HG03060 (cell line): ENCODE measurements around the gene CSH2.
"Not testable (repeated sequence)": the region's sequence is repeated elsewhere in the genome, so short reads cannot be mapped to it uniquely, and the experiment has no call there.

Experiments used
- ATAC-seq: cut with Tn5 transposase; IDR thresholded peaks from one replicate; pipeline ENCODE4 v1.9.1; 2021; ENCODE audit warnings: low read depth, moderate number of reproducible peaks; ENCODE audit not compliant: unreplicated experiment

The CSH2 gene

DNA sequence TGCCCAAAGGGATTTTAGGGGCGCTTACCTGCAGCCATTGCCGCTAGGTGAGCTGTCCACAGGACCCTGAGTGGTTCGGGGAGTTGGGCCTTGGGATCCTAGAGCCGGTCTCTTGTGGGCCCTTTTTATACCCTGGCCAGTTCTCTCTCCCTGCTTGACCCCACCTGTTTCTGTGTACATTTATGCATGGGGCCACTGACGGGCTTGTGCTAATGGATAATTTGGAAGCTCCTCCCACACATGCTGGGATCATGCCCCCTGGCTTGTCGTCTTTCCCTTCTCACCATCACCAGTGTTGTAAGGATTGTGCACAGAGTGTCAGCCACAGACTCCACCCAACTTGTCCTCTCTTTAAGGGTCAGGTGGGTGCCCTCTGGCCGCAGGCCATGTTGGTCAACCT is at the start of gene CSH2:
Gene CSH2 (minus strand): TSS at position 101 of the 400 bp plus-strand sequence. CDS start 63 bp downstream, at position 38.
- not testable (repeated sequence) for ATAC-seq

DNA sequence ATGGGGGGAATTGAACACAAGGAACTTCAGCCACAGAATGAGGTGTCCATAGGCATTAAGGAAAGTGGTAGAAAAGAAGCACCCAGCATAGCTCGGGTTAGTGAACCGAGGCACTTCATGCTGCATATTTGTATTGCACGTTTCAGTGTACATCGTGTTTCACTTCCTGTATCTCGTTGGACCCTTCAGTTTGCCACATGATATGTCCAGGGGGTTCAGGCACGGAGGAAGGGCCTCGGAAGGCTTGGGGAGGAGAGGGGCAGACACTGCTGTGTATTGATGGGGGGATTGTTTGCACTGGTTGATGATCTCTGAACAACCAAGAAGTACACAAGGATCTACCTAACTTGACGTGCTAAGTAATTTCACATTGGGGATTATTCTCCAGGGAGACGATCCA is 48.9 kb upstream of the CSH2 start:
- not testable (repeated sequence) for ATAC-seq

DNA sequence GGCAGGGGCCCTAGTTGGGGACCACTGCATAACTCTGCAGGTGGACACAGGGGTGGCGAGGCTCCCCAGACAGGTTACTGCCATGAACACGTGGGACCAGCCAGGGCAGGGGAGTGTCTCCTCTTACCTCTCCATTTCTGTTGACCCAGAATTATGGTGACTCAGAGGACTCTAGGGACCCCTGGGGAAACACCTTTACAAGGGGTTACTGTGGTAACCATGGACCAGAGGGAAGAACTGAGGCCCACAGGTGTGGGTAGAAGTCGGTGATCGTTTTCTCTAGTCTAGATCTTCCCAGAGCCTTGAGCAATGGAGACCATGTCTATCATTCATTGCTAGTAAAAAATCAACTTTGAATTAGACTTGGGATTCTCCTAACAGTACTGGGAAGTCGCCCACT is 47.3 kb upstream of the CSH2 start:
- not testable (repeated sequence) for ATAC-seq

GRCh38 chr17:63920050-63920449 is 46.6 kb upstream of the CSH2 start:
- ATAC-seq: not testable (repeated sequence)

DNA sequence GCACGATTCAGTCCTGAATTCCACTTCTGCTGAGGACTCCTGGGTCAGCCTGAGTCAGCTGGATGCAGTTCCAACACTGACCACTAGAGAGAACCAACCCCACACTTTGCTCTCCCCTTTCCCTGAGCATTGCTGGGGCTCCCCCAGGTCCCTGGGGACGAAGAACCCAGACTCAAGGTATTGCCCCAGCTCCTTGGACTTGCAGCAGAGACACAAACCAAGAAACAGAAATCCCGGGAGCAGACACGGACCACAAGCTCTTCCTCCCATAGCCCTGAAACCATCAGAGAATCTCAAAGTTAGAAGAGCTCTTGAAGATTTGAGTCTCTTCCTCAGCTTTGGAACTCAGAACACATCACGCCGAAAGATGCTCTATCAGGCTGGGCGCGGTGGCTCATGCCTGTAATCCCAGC is 45.8 kb upstream of the CSH2 start:
- no peak for ATAC-seq

DNA sequence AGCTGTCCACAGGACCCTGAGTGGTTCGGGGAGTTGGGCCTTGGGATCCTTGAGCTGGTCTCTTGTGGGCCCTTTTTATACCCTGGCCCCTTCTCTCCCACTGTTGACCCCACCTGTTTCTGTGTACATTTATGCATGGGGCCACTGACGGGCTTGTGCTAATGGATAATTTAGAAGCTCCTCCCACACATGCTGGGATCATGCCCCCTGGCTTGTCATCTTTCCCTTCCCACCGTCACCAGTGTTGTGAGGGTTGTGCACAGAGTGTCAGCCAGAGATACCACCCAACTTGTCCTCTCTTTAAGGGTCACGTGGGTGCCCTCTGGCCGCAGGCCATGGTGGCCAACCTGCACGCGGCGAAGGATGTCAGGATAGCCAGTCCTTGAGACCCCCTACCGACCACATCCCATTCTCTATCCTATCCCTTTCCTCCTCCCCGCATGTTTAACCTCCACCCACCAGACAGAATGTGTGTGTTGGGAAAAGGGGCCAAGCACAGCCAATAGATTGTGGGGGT is 45.4 kb upstream of the CSH2 start, which contains the start of gene GH1:
Gene GH1 (minus strand): TSS at position 51 of the 517 bp plus-strand sequence. CDS start 63 bp downstream, outside the sequence.
- not testable (repeated sequence) for ATAC-seq

- ATAC-seq: no peak
Observed at GRCh38 chr17:63918305-63918704, 44.8 kb upstream of the CSH2 start.

DNA sequence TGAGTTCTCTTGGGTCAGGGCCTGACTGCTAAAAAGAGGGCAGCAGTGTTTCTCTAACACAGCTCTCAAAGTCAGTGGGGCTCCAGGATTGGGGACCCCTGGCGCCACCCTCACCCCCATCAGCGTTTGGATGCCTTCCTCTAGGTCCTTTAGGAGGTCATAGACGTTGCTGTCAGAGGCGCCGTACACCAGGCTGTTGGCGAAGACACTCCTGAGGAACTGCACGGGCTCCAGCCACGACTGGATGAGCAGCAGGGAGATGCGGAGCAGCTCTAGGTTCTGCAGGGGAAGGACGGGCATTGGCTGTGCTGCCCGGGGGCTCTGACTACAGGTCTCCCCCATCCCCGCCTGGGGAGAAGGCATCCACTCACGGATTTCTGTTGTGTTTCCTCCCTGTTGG is 44.2 kb upstream of the CSH2 start:
- no peak for ATAC-seq

DNA sequence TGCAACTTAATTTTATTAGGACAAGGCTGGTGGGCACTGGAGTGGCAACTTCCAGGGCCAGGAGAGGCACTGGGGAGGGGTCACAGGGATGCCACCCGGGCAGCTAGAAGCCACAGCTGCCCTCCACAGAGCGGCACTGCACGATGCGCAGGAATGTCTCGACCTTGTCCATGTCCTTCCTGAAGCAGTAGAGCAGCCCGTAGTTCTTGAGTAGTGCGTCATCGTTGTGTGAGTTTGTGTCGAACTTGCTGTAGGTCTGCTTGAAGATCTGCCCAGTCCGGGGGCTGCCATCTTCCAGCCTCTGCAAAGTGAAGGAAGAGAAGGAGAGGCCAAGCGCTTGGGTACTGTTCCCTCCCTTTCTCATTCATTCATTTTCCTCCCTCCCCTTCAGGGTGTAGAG is 43.7 kb upstream of the CSH2 start:
- not testable (repeated sequence) for ATAC-seq

GRCh38 chr17:63916566-63917185 is 43.2 kb upstream of the CSH2 start:
- ATAC-seq: no peak

GRCh38 chr17:63915753-63916152 is 42.3 kb upstream of the CSH2 start:
- not testable (repeated sequence) for ATAC-seq

DNA sequence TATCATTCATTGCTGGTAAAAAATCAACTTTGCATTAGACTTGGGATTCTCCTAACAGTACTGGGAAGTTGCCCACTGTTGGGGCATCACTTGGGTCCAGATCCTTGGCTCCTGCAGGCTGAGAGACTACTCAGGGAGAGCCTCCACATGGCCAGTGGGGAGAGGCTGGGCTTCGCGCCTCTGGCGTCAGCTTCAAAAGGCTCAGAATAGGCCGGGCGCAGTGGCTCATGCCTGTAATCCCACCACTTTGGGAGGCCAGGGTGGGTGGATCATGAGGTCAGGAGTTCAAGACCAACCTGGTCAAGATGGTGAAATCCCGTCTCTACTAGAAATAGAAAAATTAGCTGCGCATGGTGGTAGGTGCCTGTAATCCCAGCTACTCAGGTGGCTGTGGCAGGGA is 41.0 kb upstream of the CSH2 start:
- ATAC-seq: no peak

DNA sequence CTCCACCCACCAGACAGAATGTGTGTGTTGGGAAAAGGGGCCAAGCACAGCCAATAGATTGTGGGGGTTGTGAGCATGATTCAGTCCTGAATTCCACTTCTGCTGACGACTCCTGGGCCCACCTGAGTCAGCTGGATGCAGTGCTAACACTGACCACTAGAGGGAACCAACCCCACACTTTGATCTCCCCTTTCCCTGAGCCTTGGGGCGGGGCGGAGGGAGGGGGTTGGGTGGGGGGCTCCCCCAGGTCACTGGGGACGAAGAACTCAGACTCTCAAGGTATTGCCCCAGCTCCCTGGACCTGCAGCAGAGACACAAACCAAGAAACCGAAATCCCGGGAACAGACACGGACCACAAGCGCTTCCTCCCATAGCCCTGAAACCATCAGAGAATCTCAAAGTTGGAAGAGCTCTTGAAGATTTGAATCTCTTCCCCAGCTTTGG is 38.2 kb upstream of the CSH2 start:
- ATAC-seq: no peak

DNA sequence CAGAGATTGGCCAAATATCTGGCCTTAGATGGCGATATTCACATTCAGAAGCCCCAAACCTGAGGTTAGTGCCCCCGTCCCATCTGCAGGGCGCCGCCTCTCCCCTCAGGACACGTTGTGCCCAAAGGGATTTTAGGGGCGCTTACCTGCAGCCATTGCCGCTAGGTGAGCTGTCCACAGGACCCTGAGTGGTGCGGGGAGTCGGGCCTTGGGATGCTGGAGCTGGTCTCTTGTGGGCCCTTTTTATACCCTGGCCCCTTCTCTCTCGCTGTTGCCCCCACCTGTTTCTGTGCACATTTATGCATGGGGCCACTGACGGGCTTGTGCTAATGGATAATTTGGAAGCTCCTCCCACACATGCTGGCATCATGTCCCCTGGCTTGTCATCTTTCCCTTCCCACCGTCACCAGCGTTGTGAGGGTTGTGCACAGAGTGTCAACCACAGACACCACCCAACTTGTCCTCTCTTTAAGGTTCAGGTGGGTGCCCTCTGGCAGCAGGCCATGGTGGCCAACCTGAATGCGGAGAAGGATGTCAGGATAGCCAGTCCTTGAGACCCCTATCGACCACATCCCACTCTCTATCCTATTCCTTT is 37.7 kb upstream of the CSH2 start, which contains the start of gene CSHL1:
Gene CSHL1 (minus strand): TSS at position 218 of the 595 bp plus-strand sequence. CDS start 62 bp downstream, at position 156.
- ATAC-seq: no peak

- no peak for ATAC-seq
Observed at GRCh38 chr17:63910096-63910495, 36.6 kb upstream of the CSH2 start.

- not testable (repeated sequence) for ATAC-seq
Observed at GRCh38 chr17:63909586-63909985, 36.1 kb upstream of the CSH2 start.

DNA sequence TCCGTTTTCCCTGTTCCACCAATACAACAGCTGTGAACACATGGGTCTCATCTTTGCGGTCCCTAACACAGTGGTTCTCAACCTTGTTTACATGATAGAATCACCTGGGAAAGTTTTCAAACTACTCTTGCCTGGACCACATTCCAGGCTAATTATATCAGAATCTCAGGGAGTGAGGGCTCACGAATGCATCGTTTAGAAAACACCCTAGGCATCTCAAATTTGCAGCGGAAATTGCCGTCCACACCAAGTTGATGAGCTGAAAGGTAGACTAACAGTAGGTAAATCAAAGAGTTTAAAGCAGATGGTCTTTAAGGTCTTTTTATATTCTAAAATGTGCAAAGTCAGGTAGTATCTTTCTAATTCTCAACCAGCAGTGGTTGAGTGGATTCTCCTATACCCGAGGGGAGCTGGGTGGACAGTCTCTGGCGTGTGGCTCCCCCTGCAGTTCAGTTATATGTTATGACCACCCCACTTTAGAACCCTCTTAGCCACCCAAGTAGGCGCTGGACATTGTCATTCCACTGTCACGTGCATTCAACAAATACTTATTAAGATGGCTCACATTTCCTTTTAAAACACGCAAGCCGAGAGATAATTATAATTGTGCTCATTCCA is 33.8 kb upstream of the CSH2 start:
- not testable (repeated sequence) for ATAC-seq

GRCh38 chr17:63904796-63905195 is 31.3 kb upstream of the CSH2 start:
- not testable (repeated sequence) for ATAC-seq

DNA sequence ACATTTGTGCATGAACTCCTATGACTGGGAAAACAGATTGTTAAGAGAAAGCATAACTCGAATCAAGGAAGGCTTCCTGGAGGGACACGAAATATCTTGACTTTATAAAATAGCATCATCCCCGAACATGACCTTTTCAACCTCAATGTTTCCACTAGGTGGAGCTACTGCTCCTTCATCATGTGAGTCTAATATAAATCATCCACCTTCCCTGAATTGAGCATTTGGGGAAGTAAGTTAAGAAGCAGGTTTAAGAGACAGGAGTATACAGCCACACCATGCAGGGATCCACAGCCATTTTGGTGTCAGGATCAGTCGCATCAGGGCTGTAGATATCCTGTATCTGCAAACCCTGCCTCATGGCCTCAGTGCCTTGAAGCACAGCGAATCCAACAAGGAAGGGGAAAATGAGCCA is 30.3 kb upstream of the CSH2 start:
- not testable (repeated sequence) for ATAC-seq

- ATAC-seq: not testable (repeated sequence)
Observed at GRCh38 chr17:63901971-63902370, 28.5 kb upstream of the CSH2 start.
